ENCODE measurements around the gene SH3BGRL3.
"Not testable (repeated sequence)": the region's sequence is repeated elsewhere in the genome, so short reads cannot be mapped to it uniquely, and the experiment has no call there.

The SH3BGRL3 gene

GRCh38 chr1:26279456-26280332 lies at the start of gene SH3BGRL3:
Gene SH3BGRL3, plus strand, starts transcription at chr1:26280086. Its CDS starts 70 bp downstream, at chr1:26280156.
- peaks cover 5% of the 10 kb centered on the region for H3K4me1 ChIP-seq

GRCh38 chr1:26230682-26231081 lies 49.2 kb upstream of the SH3BGRL3 start:
- not testable (repeated sequence) for H3K36me3 ChIP-seq (ENCODE audit: control insufficient read depth, insufficient read depth, low read length); H3K9me3 ChIP-seq (ENCODE audit: control insufficient read depth, low read length); H3K4me2 ChIP-seq (ENCODE audit: low read length); H3K4me1 ChIP-seq; H3K79me2 ChIP-seq; H3K9ac ChIP-seq; H3K4me3 ChIP-seq (ENCODE audit: low read depth, low read length); H3K27me3 ChIP-seq (ENCODE audit: control insufficient read depth, insufficient read depth, low read length); H2AFZ ChIP-seq; H3K27ac ChIP-seq

More at GRCh38 chr1:26279456-26280332, at the start of gene SH3BGRL3:
- Histone ChIP-seq H3K36me3 (ENCODE audit: control insufficient read depth, insufficient read depth, low read length) (no peaks in the 10 kb centered on the region), H3K4me3 (ENCODE audit: low read depth, low read length) (peak within 1 kb of the TSS; percentile 80), H3K79me2 (no peaks in the 10 kb centered on the region), H2AFZ (peak within 1 kb of the TSS; percentile 79), H3K9ac (no peak within 1 kb of the TSS), H3K27me3 (ENCODE audit: control insufficient read depth, insufficient read depth, low read length) (no peaks in the 10 kb centered on the region), H3K9me3 (ENCODE audit: control insufficient read depth, low read length) (no peaks in the 10 kb centered on the region), H3K4me2 (ENCODE audit: low read length) (peak within 1 kb of the TSS; percentile 93), H3K27ac (peak within 1 kb of the TSS; percentile 77)
- TF ChIP-seq CTCF (IDR thresholded peaks at IDR 0.05), result peak; percentile 22

- Histone ChIP-seq H3K79me2 (peaks cover 5% of the 10 kb centered on the region), H3K27ac (peak within 1 kb of the TSS; percentile 85), H3K9ac (peak within 1 kb of the TSS; percentile 69), H3K4me1 (no peaks in the 10 kb centered on the region), H2AFZ (peak within 1 kb of the TSS; percentile 94), H3K9me3 (ENCODE audit: control insufficient read depth, low read length) (no peaks in the 10 kb centered on the region), H3K4me2 (ENCODE audit: low read length) (peak within 1 kb of the TSS; percentile 75), H3K27me3 (ENCODE audit: control insufficient read depth, insufficient read depth, low read length) (no peaks in the 10 kb centered on the region), H3K4me3 (ENCODE audit: low read depth, low read length) (peak within 1 kb of the TSS; percentile 78), H3K36me3 (ENCODE audit: control insufficient read depth, insufficient read depth, low read length) (no peaks in the 10 kb centered on the region)
- TF ChIP-seq CTCF (IDR thresholded peaks at IDR 0.05), result peak; percentile 86
These were observed 45.8 kb upstream of the SH3BGRL3 start, which contains the start of gene CEP85 for GRCh38 chr1:26233903-26234643. Gene CEP85, plus strand, starts transcription at chr1:26234200. Its CDS starts 5,584 bp downstream, at chr1:26239784.

- H3K27ac ChIP-seq, result peak overlapping the region; percentile 85
- no peak for TF ChIP-seq CTCF (IDR thresholded peaks at IDR 0.05)
- no peaks in the 10 kb centered on the region for H3K9me3 ChIP-seq (ENCODE audit: control insufficient read depth, low read length)
- H3K79me2 ChIP-seq, result peaks cover 10% of the 10 kb centered on the region
- no peaks in the 10 kb centered on the region for H3K4me1 ChIP-seq
- peak overlapping the region; percentile 75 for H3K4me2 ChIP-seq (ENCODE audit: low read length)
- H2AFZ ChIP-seq, result peak overlapping the region; percentile 94
- H3K27me3 ChIP-seq (ENCODE audit: control insufficient read depth, insufficient read depth, low read length), result no peaks in the 10 kb centered on the region
- no peaks in the 10 kb centered on the region for H3K36me3 ChIP-seq (ENCODE audit: control insufficient read depth, insufficient read depth, low read length)
- H3K9ac ChIP-seq, result peak overlapping the region; percentile 69
- H3K4me3 ChIP-seq (ENCODE audit: low read depth, low read length), result peak overlapping the region; percentile 78
These were observed 45.1 kb upstream of the SH3BGRL3 start for GRCh38 chr1:26234644-26235370.

All from parathyroid adenoma (tissue), 2 donors.